ENCODE data around the gene NOL3.

NOL3 gene

DNA sequence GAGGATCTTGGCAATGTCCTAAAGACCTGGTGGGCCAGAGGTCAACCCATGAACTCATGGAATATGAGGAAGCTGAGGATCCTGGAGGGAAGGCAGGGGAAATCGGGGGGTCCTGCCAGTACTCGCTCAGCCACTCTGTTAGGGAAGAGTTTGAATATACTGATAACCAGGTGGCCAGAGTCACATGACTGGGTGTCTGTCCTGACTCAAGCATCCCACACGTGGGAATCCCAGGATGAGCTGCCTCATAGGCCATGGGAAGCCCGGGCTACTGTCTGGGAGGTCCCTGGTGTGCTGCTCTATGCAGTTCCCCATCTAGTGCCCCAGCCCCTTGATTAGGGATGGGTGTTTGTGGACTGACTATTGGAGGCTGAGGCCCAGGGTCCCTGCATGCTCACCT, 18.0 kb downstream of the NOL3 start:
- DNase-seq, result no peak
- Histone ChIP-seq H3K23ac (ENCODE audit: low read length in 2 of 2) (no peak overlapping the region), H3K4me3 (ENCODE audit: insufficient read depth in 1 of 2, low read depth in 1 of 2, low read length in 2 of 2) (no peak overlapping the region), H3K4me2 (ENCODE audit: low read length, poor library complexity, severe bottlenecking) (no peak overlapping the region), H3K18ac (ENCODE audit: low read depth in 1 of 2, low read length in 2 of 2) (no peak overlapping the region), H3K9me3 (ENCODE audit: control insufficient read depth, low read length) (no peaks in the 10 kb centered on the region), H2AK5ac (ENCODE audit: low read length, severe bottlenecking) (no peak overlapping the region), H2BK120ac (ENCODE audit: low read depth, low read length) (no peak overlapping the region), H4K91ac (ENCODE audit: low read length) (no peak overlapping the region), H3K14ac (ENCODE audit: low read length in 2 of 2) (no peak overlapping the region), H4K8ac (ENCODE audit: low read length) (no peak overlapping the region), H2AFZ (ENCODE audit: low read depth, low read length) (no peak overlapping the region), H2BK12ac (ENCODE audit: low read length in 2 of 2) (no peak overlapping the region), H3K27me3 (ENCODE audit: control insufficient read depth in 1 of 2, insufficient read depth in 1 of 2, low read length in 2 of 2) (no peaks in the 10 kb centered on the region), H3K4me1 (ENCODE audit: control insufficient read depth, insufficient read depth, low read depth, low read length) (peaks cover 40% of the 10 kb centered on the region), H2BK5ac (ENCODE audit: low read depth, low read length, poor library complexity, severe bottlenecking) (no peak overlapping the region), H3K9ac (ENCODE audit: low read length) (no peak overlapping the region), H3K4ac (ENCODE audit: low read depth in 1 of 2, low read length in 2 of 2) (no peak overlapping the region), H2BK15ac (ENCODE audit: low read depth, poor library complexity, severe bottlenecking) (no peak overlapping the region), H3K79me1 (replicated peaks; ENCODE audit: low read length, poor library complexity, severe bottlenecking) (peaks cover under 1% of the 10 kb centered on the region), H3K27ac (ENCODE audit: low read length, poor library complexity, severe bottlenecking) (no peak overlapping the region), H3K36me3 (ENCODE audit: control insufficient read depth in 1 of 2, insufficient read depth in 2 of 2, low read depth in 1 of 2, low read length in 2 of 2) (peaks cover 2% of the 10 kb centered on the region in 2 experiments)
- WGBS, result 86% methylated on average over 4 of the region's 4 CpGs

DNA sequence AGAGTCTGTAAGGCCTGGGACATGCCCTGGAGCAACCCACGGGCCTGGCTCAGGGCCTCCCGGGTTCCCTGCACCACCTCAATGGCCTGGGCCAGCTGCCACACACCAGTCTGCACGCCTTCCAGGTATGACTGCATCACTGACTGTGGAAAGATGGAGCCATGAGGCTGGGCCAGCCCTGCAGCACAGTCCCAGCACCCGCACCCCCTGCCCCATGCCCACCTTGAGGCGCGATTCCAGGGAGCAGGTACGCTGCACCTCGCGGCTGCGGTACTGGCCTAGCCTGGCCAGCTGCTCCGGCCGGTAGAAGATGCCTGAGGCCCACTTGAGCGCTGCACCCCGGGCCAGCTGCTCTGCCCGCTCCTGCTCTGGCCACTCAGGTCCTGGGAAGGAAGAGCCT, 18.5 kb downstream of the NOL3 start:
- Histone ChIP-seq H3K23ac (ENCODE audit: low read length in 2 of 2) (no peak overlapping the region), H3K27me3 (ENCODE audit: control insufficient read depth in 1 of 2, insufficient read depth in 1 of 2, low read length in 2 of 2) (no peaks in the 10 kb centered on the region), H3K4ac (ENCODE audit: low read depth in 1 of 2, low read length in 2 of 2) (no peak overlapping the region), H2BK5ac (ENCODE audit: low read depth, low read length, poor library complexity, severe bottlenecking) (no peak overlapping the region), H3K79me1 (replicated peaks; ENCODE audit: low read length, poor library complexity, severe bottlenecking) (peaks cover 3% of the 10 kb centered on the region), H3K4me1 (ENCODE audit: control insufficient read depth, insufficient read depth, low read depth, low read length) (peaks cover 44% of the 10 kb centered on the region), H3K9ac (ENCODE audit: low read length) (no peak overlapping the region), H2BK12ac (ENCODE audit: low read length in 2 of 2) (no peak overlapping the region), H3K14ac (ENCODE audit: low read length in 2 of 2) (no peak overlapping the region), H2AFZ (ENCODE audit: low read depth, low read length) (no peak overlapping the region), H4K91ac (ENCODE audit: low read length) (no peak overlapping the region), H3K18ac (ENCODE audit: low read depth in 1 of 2, low read length in 2 of 2) (no peak overlapping the region), H3K4me3 (ENCODE audit: insufficient read depth in 1 of 2, low read depth in 1 of 2, low read length in 2 of 2) (peak overlapping the region in 1 of 2 experiments; percentile 12), H3K27ac (ENCODE audit: low read length, poor library complexity, severe bottlenecking) (no peak overlapping the region), H2BK120ac (ENCODE audit: low read depth, low read length) (no peak overlapping the region), H2AK5ac (ENCODE audit: low read length, severe bottlenecking) (no peak overlapping the region), H2BK15ac (ENCODE audit: low read depth, poor library complexity, severe bottlenecking) (no peak overlapping the region), H3K9me3 (ENCODE audit: control insufficient read depth, low read length) (no peaks in the 10 kb centered on the region), H4K8ac (ENCODE audit: low read length) (no peak overlapping the region), H3K36me3 (ENCODE audit: control insufficient read depth in 1 of 2, insufficient read depth in 2 of 2, low read depth in 1 of 2, low read length in 2 of 2) (peaks cover 6% of the 10 kb centered on the region in 2 experiments), H3K4me2 (ENCODE audit: low read length, poor library complexity, severe bottlenecking) (no peak overlapping the region)
- DNase-seq, result no peak
- WGBS, result 96% methylated on average over 14 of the region's 15 CpGs

DNA sequence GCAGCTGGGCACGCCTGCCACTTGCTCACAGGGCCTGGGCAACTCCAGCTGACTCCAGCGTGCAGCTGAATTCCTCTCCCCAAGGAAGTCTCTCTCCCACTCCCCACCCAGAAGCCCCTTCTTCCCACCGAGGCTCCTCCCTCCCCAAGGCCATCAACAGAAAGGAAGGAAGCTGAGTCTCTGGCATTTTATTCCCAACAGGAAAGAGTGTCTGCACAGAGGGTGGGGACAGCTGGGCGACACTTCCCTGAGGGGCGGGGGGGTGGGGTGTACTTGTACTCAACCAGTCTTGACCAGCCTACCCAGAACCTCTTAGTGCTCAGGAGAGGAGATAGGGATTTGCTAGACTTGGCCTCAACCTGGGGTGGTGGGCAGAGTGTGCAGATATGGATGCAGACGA, 19.7 kb downstream of the NOL3 start, which contains the start of gene EXOC3L1:
TSS of gene EXOC3L1 (minus strand) at position 96 of the 400 bp plus-strand sequence. CDS start 460 bp downstream, outside the sequence.
- Histone ChIP-seq H2BK5ac (ENCODE audit: low read depth, low read length, poor library complexity, severe bottlenecking) (no peak within 1 kb of the TSS), H2BK120ac (ENCODE audit: low read depth, low read length) (no peak within 1 kb of the TSS), H3K9me3 (ENCODE audit: control insufficient read depth, low read length) (no peaks in the 10 kb centered on the region), H3K36me3 (ENCODE audit: control insufficient read depth in 1 of 2, insufficient read depth in 2 of 2, low read depth in 1 of 2, low read length in 2 of 2) (peaks cover 19% of the 10 kb centered on the region in 2 experiments), H3K4me3 (ENCODE audit: insufficient read depth in 1 of 2, low read depth in 1 of 2, low read length in 2 of 2) (peak within 1 kb of the TSS in 1 of 2 experiments; percentile 12), H4K8ac (ENCODE audit: low read length) (no peak within 1 kb of the TSS), H3K79me1 (replicated peaks; ENCODE audit: low read length, poor library complexity, severe bottlenecking) (peaks cover 12% of the 10 kb centered on the region), H2BK15ac (ENCODE audit: low read depth, poor library complexity, severe bottlenecking) (no peak within 1 kb of the TSS), H3K14ac (ENCODE audit: low read length in 2 of 2) (no peak within 1 kb of the TSS), H3K4me2 (ENCODE audit: low read length, poor library complexity, severe bottlenecking) (no peak within 1 kb of the TSS), H3K27ac (ENCODE audit: low read length, poor library complexity, severe bottlenecking) (no peak within 1 kb of the TSS), H3K23ac (ENCODE audit: low read length in 2 of 2) (no peak within 1 kb of the TSS), H2AK5ac (ENCODE audit: low read length, severe bottlenecking) (no peak within 1 kb of the TSS), H3K4ac (ENCODE audit: low read depth in 1 of 2, low read length in 2 of 2) (no peak within 1 kb of the TSS), H3K27me3 (ENCODE audit: control insufficient read depth in 1 of 2, insufficient read depth in 1 of 2, low read length in 2 of 2) (no peaks in the 10 kb centered on the region), H3K4me1 (ENCODE audit: control insufficient read depth, insufficient read depth, low read depth, low read length) (peaks cover 39% of the 10 kb centered on the region), H2AFZ (ENCODE audit: low read depth, low read length) (no peak within 1 kb of the TSS), H3K9ac (ENCODE audit: low read length) (no peak within 1 kb of the TSS), H3K18ac (ENCODE audit: low read depth in 1 of 2, low read length in 2 of 2) (no peak within 1 kb of the TSS), H4K91ac (ENCODE audit: low read length) (peak within 1 kb of the TSS; percentile 20), H2BK12ac (ENCODE audit: low read length in 2 of 2) (no peak within 1 kb of the TSS)
- no peak for DNase-seq
- 51% methylated on average over 5 of the region's 6 CpGs for WGBS

DNA sequence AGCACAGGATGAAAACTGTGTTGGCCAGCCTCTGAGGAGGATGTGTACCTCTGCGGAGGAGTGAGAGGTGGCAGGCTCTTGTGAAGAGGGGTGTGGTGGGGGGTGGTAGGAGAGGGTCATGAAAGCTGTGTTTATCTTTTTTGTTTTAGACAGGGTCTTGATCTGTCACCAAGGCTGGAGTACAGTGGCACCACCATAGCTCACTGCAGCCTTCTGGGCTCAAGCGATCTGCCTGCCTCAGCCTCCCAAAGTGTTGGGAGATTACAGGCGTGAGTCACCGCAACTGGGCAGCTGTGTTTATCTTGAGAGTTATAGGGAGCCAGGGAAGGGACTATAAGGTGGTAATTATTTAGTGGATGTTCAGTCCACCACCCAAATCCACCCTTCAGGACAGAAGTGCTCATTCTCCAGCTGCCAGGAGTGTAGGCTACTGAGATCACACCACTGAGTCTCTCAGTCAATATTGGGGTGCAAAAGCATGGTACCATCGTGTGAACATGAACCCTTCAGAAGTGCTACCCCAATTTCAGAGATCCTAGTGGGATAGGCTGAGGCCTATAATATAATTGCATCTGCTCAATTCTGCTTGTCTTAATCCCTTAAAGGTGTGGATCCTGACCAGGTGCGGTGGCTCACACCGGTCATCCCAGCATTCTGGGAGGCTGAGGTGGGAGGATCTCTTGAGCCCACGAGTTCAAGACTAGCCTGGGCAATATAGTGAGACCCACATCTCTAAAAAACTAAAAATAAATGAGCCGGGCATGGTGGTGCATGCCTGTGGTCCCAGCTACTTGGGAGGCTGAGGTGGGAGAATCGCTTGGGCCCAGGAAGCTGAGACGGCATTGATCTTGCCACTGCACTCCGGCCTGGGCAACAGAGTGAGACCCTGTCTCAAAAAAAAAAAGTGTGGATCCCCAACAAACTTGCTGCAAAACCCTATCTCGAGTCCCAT, 20.4 kb downstream of the NOL3 start:
- H3K4ac ChIP-seq (ENCODE audit: low read depth in 1 of 2, low read length in 2 of 2), result no peak overlapping the region
- H2BK15ac ChIP-seq (ENCODE audit: low read depth, poor library complexity, severe bottlenecking), result no peak overlapping the region
- H3K23ac ChIP-seq (ENCODE audit: low read length in 2 of 2), result no peak overlapping the region
- no peak overlapping the region for H2AFZ ChIP-seq (ENCODE audit: low read depth, low read length)
- peak overlapping the region; percentile 20 for H4K91ac ChIP-seq (ENCODE audit: low read length)
- H3K36me3 ChIP-seq (ENCODE audit: control insufficient read depth in 1 of 2, insufficient read depth in 2 of 2, low read depth in 1 of 2, low read length in 2 of 2), result peaks cover 26% of the 10 kb centered on the region in 2 experiments
- no peak overlapping the region for H2AK5ac ChIP-seq (ENCODE audit: low read length, severe bottlenecking)
- no peak overlapping the region for H3K18ac ChIP-seq (ENCODE audit: low read depth in 1 of 2, low read length in 2 of 2)
- H3K79me1 ChIP-seq (replicated peaks; ENCODE audit: low read length, poor library complexity, severe bottlenecking), result peaks cover 16% of the 10 kb centered on the region
- H3K4me1 ChIP-seq (ENCODE audit: control insufficient read depth, insufficient read depth, low read depth, low read length), result peaks cover 36% of the 10 kb centered on the region
- no peak overlapping the region for H3K14ac ChIP-seq (ENCODE audit: low read length in 2 of 2)
- H3K9ac ChIP-seq (ENCODE audit: low read length), result no peak overlapping the region
- peak; percentile 71 for DNase-seq
- H4K8ac ChIP-seq (ENCODE audit: low read length), result no peak overlapping the region
- no peak overlapping the region for H3K27ac ChIP-seq (ENCODE audit: low read length, poor library complexity, severe bottlenecking)
- H3K4me3 ChIP-seq (ENCODE audit: insufficient read depth in 1 of 2, low read depth in 1 of 2, low read length in 2 of 2), result no peak overlapping the region
- no peak overlapping the region for H3K4me2 ChIP-seq (ENCODE audit: low read length, poor library complexity, severe bottlenecking)
- no peaks in the 10 kb centered on the region for H3K9me3 ChIP-seq (ENCODE audit: control insufficient read depth, low read length)
- H2BK12ac ChIP-seq (ENCODE audit: low read length in 2 of 2), result no peak overlapping the region
- no peak overlapping the region for H2BK120ac ChIP-seq (ENCODE audit: low read depth, low read length)
- WGBS, result 79% methylated on average over 8 of the region's 13 CpGs
- no peaks in the 10 kb centered on the region for H3K27me3 ChIP-seq (ENCODE audit: control insufficient read depth in 1 of 2, insufficient read depth in 1 of 2, low read length in 2 of 2)
- H2BK5ac ChIP-seq (ENCODE audit: low read depth, low read length, poor library complexity, severe bottlenecking), result no peak overlapping the region
